GM18858 (cell line): ENCODE results near the gene PBLD.

Source experiments
- ATAC-seq: cut with Tn5 transposase; IDR thresholded peaks from one replicate; pipeline ENCODE4 v1.9.1; 2021; ENCODE audit not compliant: unreplicated experiment

Gene PBLD

DNA sequence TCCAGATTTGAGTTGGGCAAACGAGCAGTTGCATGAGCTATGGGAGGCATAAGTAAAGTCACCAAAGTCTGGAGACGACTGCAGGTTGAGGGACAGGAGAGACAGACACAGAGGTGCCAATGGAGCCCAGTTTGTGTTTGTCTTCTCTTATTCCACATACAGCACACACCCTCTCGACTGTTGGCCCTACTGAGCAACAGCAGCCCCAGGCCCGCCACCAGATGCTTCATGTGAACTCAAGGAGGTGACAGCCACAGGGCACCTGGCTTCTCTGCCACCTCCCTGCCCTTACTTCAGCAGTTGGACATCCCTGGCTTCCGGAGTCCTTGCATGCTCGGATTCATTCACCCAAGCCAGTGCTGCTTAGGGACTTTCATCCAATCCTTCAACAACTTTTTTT, 94.4 kb downstream of the PBLD start:
- ATAC-seq = no peak

DNA sequence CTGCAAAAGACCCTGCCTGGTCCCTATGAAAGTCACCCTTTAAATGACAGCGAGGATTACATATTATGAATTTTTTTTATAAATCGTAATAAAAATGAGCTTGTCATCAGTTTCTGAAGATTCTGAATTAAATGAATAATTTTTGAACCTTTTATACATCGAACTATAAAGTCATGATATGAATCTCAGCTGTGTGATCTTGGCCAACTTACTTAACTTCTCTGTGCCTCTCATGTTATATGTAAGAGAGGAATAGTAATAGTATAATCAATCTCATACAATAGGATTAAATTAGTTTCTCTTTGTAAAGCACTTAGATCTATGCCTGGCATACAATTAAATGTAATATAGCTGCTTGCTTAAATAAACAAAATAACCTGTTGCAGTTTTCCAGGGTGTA, 95.6 kb downstream of the PBLD start:
- ATAC-seq = no peak

DNA sequence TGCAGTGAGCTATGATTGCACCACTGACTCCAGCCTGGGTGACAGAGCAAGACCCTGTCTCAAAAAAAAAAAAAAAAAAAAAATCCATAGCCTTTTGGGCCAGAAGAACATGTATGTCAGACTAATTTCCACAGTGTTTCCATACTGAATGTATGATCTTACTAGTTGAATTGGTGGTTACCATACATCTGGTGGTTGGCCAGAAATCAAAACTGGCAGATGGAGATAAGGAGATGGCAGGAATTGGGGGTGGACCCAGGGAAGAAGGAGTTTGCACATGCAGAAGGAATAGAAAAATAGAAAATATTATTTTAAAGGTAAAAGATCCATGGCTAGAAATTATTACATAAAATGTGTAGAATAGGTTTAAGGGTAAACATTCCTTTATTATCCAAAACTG, 97.1 kb downstream of the PBLD start:
- ATAC-seq = no peak

DNA sequence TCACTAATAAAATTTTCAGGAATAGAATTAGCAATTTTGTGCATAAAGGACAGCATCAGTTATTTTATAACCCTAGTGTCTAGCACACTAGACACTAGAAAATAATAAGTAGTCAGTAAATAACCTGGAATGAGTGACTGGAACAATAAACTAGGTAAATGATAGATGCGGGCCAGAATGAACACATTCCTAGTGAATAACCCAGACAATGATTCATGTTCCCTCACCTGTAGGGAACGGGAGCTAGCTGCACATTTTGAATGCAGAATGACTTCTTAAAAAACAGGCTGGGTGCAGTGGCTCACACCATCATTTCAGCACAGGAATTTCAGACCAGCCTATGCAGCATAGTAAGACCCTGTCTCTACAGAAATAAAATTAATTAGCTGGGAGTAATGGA, 97.6 kb downstream of the PBLD start:
- ATAC-seq = no peak

DNA sequence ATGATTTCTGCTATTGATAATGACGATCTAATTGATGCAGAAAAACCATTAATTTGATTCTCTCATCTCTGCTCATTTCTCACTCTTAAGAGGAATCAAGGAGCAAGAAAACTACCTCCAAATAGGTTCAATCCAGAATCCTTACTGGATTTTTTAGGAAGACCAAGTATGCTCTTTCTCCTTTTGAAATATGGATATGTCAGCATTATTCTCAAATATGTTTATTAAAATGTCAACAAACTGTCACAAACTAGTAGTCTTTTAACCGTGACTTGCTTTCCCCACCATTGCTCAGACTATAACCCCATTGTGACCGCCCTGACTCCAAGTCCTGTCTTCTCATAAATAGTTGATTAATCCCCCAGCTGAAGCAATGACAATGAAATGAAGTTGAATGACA, 99.7 kb downstream of the PBLD start:
- ATAC-seq = no peak
